HG03442 (cell line): Measurements from ENCODE around the gene OGFOD2.
"Not testable (repeated sequence)": the region's sequence is repeated elsewhere in the genome, so short reads cannot be mapped to it uniquely, and the experiment has no call there.

Source experiments
- ATAC-seq: cut with Tn5 transposase; IDR thresholded peaks from one replicate; pipeline ENCODE4 v1.9.1; 2021; ENCODE audit warnings: mild to moderate bottlenecking, moderate library complexity; ENCODE audit not compliant: unreplicated experiment

OGFOD2 gene

GRCh38 chr12:122974892-122975789 is at the start of gene OGFOD2:
Gene OGFOD2 (plus strand): TSS chr12:122975244. CDS start chr12:122975252, 8 bp downstream.
- ATAC-seq, result peak; percentile 63

- no peak for ATAC-seq
Measured at GRCh38 chr12:122927756-122928403, 47.2 kb upstream of the OGFOD2 start.

DNA sequence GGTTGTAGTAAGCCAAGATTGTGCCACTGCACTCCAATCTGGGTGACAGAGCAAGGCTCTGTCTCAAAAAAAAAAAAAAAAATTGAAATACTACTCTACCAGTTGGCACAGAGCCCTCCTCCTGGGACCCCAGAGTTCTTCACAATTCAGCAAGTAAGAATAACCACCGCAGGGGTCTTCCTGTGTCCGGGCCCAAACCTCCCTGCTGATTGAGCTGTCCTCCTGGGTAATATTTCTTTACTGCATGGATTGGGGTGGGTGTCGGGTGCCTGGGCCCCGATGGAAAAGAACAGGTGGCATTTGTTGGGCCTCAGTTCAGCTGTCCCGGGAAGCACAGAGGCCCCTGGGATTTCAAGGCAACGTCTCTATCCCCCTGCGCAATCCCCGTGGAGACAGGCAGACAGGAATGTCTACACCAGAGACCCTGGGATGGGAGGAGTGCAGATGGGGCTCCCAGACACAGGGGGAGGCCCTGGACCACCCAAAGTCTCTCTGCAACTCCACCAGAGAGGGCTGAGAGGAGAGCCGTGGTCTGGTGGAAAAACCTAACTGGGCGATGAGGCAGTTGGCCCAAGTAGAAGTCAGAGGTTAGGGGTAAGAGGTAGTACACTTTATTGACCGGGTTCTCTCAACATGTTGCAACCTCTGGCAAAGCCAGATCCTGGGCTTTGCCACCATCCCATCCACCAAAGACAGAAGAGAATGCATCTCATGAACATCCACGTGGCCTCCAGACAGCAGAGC is 46.5 kb upstream of the OGFOD2 start:
- ATAC-seq, result no peak

DNA sequence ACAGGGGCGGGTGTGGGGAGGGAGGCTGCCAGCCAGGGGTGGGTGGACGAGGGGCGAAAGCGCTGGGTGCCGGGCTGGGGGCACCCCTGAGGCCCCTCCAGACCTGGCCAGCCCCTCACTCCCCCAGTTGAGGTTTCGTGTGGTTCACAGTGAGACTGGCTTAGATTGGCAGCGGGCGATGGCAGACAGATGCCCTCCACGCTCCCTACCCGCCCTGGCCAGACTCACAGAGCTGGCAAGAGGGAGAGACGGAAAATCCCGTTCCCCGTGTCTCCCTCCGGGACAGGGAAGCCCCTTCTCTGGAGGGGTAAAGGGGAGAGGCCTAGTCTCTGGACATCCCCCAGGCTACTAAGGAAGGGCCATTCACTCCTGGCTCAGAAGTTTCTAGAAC is 45.9 kb upstream of the OGFOD2 start:
- ATAC-seq, result no peak

DNA sequence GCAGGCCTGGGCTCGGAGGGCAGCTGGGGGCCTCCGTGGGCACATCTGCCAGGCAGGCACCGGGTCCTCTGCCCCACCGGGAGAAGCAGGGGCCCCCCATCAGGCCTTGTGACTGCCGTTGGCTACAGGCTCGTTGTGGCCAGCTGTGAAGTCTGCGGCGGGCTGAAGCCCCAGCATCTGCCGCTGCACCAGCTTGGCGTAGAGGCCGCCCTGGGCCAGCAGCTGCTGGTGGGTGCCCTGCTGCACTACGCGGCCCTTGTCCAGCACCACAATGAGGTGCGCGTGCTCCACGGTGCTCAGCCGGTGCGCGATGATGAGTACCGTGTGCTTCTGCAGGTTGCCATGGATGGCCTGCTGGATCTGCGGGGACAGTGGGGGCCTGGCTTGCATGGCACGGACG is 45.2 kb upstream of the OGFOD2 start:
- ATAC-seq, result no peak

GRCh38 chr12:122932207-122932606 is 42.8 kb upstream of the OGFOD2 start:
- ATAC-seq, result no peak

- no peak for ATAC-seq
Measured at GRCh38 chr12:122934722-122935121, 40.3 kb upstream of the OGFOD2 start.

DNA sequence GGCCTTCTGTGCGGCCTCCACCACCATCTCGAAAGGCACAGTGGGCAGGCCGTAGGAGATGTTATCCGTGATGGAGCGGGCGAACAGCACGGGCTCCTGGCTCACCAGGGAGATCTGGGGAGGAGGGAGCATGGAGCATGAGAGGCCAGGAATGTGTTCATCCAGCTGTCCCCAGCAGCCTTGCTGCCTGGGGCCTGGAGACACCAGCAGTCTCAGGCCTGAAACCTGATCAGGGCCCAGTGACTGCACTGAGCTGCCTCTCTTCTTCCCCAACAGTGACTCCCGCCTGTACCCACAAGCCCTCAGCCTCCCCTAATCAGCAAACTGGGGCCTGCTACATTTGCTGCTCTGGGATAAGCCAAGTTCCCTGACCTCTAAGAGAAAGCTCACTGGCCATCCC is 39.7 kb upstream of the OGFOD2 start:
- no peak for ATAC-seq

GRCh38 chr12:122937622-122938091 is 37.4 kb upstream of the OGFOD2 start:
- ATAC-seq, result no peak

DNA sequence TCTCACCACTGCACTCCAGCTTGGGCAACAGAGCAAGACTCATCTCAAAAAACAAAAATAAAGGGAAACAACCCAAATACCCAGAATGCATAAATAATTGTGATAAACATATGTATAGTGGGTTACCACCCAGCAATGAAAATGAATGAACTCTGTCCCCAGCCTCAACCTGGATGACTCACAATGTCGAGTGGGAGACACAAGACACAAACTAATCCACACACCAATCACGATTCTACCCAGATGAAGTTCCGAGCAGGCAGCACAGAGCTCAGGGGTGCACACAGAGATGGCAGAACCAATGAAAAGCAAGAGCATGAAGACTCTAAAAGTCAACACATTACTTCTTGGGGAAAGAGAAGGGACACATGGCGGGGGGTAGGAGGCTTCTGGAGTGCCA is 35.9 kb upstream of the OGFOD2 start:
- no peak for ATAC-seq

DNA sequence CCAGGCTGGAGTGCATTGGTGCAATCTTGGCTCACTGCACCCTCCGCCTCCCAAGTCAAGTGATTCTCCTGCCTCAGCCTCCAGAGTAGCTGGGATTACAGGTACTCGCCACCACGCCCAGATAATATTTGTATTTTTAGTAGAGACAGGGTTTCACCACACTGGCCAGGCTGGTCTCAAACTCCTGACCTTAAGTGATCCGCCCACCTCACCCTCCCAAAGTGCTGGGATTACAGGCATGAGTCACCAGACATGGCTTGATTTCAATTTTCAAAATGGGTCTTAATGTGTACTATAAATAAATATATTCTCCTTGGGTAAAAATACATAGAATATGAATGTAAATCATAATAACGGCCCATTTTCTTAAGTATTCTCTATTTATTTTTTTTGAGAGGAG is 33.7 kb upstream of the OGFOD2 start:
- ATAC-seq, result not testable (repeated sequence)

DNA sequence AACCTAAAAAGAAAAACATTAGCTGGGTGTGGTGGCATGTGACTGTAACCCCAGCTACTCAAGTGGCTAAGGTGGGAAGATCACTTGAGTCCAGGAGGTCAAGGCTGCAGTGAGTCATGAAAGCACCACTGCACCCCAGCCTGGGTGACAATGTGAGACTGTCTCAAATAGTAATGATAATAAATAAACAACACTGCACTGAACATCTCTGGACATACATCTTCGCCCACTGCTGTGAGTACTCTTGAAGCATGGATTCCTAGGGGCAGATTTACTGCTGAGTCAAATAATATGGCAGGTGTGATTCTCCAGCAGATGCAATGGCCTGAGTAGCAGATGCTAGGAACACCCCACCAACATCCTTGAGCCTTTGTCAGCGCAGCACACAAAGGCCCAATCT is 32.4 kb upstream of the OGFOD2 start:
- no peak for ATAC-seq

DNA sequence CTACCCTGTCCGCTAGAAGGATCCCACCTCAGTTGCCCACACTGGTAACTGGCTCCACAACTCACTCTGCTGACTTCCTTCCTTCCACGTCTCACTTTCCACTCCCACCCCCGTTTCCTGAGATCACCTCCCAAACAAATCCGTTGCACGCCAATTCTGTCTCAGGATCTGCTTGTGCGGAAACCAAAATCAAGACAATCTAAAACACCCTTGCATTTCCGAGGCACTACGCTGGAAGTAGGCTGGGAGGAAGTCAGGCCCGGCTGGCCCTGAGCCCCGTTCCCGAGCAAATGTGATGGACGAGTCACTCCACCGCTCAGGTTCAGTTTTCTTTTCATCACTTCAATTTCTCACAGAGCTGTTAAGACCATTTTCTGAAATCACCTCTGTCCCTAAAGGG is 31.8 kb upstream of the OGFOD2 start:
- no peak for ATAC-seq

DNA sequence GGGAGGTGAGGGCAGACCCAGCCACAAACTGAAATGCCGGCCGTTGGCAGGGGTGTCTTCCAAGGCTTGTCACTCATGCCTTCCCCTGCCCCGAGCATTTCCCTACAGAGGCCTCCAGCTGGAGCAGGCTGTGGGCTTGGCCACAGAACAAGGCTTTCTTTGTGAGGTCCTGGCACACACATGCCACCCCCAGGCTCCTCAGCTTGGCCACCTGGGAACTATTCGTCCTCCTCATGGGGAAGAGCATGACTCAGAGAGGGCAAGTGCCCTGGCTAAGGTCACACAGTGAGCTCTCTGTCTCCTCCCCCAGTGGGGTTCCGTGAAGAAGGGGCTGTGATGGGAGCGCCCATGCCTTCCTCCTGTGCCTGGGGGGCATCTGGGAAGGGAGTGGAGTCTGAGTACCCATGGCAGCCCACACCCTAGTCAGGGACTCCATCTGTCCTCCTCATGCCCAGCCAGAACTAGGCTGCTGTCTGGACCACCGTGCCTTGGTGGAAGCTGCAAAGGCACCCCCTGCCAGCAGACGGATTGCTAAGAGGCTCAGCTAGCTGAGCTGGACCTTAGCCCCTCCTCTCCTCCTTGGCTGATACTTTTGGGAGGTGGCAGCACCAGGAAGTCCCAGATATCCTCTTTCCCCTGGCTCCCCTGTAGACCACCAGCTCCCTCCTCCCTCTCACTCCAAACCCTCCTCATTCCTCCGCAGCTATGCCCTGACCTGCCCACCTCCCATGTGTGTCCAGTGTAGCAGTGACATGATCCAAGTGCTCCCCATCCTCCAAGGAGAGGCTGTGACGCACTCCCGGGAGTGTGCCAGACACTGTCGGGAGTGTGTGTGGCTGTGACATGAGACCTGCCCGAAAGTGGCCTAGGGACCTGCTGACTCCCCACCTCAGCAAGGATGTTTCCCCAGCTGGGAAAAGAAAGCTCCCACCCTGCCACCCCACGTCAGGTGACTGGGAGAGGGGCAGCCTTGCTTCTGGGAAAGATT is 30.1 kb upstream of the OGFOD2 start:
- ATAC-seq, result no peak

- peak; percentile 87 for ATAC-seq
Measured at GRCh38 chr12:122946690-122947341, 28.2 kb upstream of the OGFOD2 start.

DNA sequence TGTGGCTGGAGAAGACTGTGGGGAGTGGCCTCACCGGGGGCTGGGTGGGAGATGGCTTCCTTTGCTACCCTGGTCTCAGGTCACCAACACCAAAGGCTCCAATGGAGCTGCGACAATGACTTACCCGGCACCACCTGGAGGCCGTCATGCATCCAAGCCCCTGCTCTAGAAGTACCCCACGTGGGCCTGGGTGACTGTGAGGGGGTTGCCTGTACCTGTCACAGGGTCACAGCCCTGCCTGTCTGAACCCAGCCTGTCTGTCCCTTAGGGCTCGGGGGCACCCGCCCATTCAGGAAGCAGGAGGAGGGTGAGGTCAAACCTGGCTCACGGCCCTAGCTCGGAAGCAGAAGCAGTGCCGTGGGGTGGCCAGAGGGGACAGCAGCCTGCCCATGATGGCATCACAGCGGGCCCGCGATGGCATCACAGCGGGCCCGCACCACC is 27.7 kb upstream of the OGFOD2 start:
- ATAC-seq, result no peak

DNA sequence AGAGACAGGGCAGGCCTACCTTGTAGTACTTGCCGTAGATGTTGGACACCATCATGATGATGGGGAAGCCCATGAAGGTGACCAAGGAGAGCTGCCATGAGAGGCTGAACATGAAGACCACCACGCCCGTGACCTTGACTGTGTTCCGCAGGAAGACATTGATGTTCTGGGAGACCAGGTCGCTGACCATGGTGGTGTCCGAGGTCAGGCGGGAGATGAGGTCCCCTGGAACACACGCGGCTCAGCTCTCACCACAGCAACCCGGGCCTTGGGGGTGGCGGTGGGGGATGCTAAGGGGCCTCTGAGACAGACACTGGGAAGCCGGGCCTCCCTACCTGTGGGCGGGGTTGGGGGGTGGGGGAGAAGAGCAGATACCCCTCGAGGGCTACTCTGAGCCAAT is 26.4 kb upstream of the OGFOD2 start:
- ATAC-seq, result no peak

- no peak for ATAC-seq
Measured at GRCh38 chr12:122949405-122949804, 25.6 kb upstream of the OGFOD2 start.

DNA sequence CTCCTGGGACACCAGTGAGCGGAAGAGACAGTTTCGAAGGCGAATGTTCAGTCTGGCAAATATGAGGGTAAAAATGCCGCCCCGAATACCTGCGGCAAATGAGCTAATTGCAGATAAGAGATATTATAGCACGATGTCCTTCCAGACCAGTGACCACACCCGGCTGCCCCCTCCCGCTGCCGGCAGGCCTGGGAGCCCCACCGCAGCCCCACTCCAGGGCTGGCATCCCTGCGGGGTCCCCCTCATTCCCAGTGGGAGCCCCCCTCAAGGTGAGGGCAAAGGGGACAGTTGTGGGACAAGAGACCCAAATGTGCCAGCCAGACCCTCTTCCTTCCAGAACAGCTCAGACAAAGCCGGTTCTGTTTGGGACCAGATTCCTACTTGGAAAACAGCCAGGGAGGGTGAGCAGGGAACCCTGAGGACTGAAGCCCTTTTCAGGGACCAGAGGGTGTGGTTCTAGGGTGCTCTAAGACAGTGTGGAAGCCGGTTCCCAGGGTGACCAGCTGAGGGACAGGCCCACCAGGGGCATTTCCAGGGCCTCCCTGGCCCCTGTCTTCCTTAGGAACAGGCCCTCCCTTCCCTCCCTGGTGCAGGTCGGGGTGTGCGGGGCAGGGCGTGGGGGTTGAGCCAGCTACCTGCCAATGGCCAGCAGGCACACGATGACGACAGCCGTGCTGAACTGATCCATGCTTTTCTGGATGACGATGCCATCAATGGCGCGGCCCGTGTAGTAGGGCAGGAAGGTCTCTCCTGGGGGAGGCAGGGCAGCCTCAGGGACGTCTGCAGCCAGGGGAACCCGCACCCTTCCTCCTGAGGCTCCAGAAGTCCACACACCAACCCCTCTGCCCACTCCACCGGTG is 25.0 kb upstream of the OGFOD2 start:
- ATAC-seq, result no peak
